Neural cell (in vitro differentiated cells): ENCODE data around the gene XCR1. TPM values are rescaled to one million over a fixed set of nuclear protein-coding genes. Genes with fewer than 3 reads are reported as not detected.

Experiments
- H2AFZ ChIP-seq: fragments of 200-600, 300-800 bp; sonication (generic), shearing (Covaris generic); 2 replicates; pipeline ENCODE4 v1.6.0; 2014; ENCODE audit warnings: low read depth, mild to moderate bottlenecking, antibody characterized with exemption, low read length, moderate library complexity
- H3F3A ChIP-seq: fragments of 200-600 bp; shearing (Covaris generic); 2 replicates; pipeline ENCODE4 v1.6.1; 2016; ENCODE audit warnings: mild to moderate bottlenecking, moderate library complexity, mixed read lengths, antibody characterized with exemption, low read length; ENCODE audit not compliant: insufficient read depth, poor library complexity, severe bottlenecking
- H3K27ac ChIP-seq: fragments of 200-600, 300-800 bp; sonication (generic), shearing (Covaris generic); 2 replicates; pipeline ENCODE4 v1.5.1; 2014; ENCODE audit warnings: mild to moderate bottlenecking, low read length, moderate library complexity
- H3K27me3 ChIP-seq: fragments of 300-800, 200-600 bp; sonication (generic), shearing (Covaris generic); 2 replicates; pipeline ENCODE4 v1.6.0; 2014; ENCODE audit warnings: mild to moderate bottlenecking, low read depth, low read length, moderate library complexity; ENCODE audit not compliant: insufficient read depth
- H3K36me3 ChIP-seq: fragments of 300-800, 200-600 bp; sonication (generic), shearing (Covaris generic); 2 replicates; pipeline ENCODE4 v1.5.1; 2014; ENCODE audit warnings: mild to moderate bottlenecking, antibody characterized with exemption, low read length, moderate library complexity; ENCODE audit not compliant: insufficient read depth
- H3K4me2 ChIP-seq: fragments of 300-800, 200-600 bp; sonication (generic), shearing (Covaris generic); 2 replicates; pipeline ENCODE4 v1.6.0; 2014; ENCODE audit warnings: mild to moderate bottlenecking, low read length
- H3K4me3 ChIP-seq: fragments of 300-800, 200-600 bp; sonication (generic), shearing (Covaris generic); 2 replicates; pipeline ENCODE4 v1.5.1; 2014; ENCODE audit warnings: mild to moderate bottlenecking, low read length, moderate library complexity
- H3K79me2 ChIP-seq: fragments of 200-600 bp; shearing (Covaris generic); replicated peaks from 2 replicates; pipeline ENCODE4 v1.6.0; 2014; ENCODE audit warnings: mild to moderate bottlenecking, low read length, moderate library complexity; ENCODE audit not compliant: insufficient read depth
- H3K9ac ChIP-seq: fragments of 300-800, 200-600 bp; sonication (generic), shearing (Covaris generic); 2 replicates; pipeline ENCODE4 v1.6.1; 2016; ENCODE audit warnings: mild to moderate bottlenecking, low read length, mixed read lengths
- H3K9me2 ChIP-seq: fragments of 200-600 bp; shearing (Covaris generic); 2 replicates; pipeline ENCODE4 v1.6.1; 2016; ENCODE audit warnings: mild to moderate bottlenecking, low read length, mixed read lengths; ENCODE audit not compliant: insufficient read depth
- H3K9me3 ChIP-seq: fragments of 200-600, 300-800 bp; sonication (generic), shearing (Covaris generic); 2 replicates; pipeline ENCODE4 v1.6.1; 2016; ENCODE audit warnings: mild to moderate bottlenecking, mixed run types, low read length, moderate library complexity, mixed read lengths
- H4K20me1 ChIP-seq: fragments of 200-600 bp; shearing (Covaris generic); 2 replicates; pipeline ENCODE4 v1.6.1; 2016; ENCODE audit warnings: mild to moderate bottlenecking, mixed run types; ENCODE audit not compliant: insufficient read depth
- EP300 ChIP-seq: fragments of 450-650 bp; conservative IDR thresholded peaks from 2 replicates; pipeline ENCODE4 v1.6.1; 2014; ENCODE audit warnings: antibody characterized with exemption, mild to moderate bottlenecking, moderate library complexity; ENCODE audit not compliant: poor library complexity, severe bottlenecking
- EZH2 ChIP-seq: fragments of 200-600, 300-800 bp; shearing (Covaris generic), sonication (generic); IDR thresholded peaks from 2 replicates; pipeline ENCODE4 v1.6.1; 2014; ENCODE audit warnings: antibody characterized with exemption, low read length, borderline replicate concordance, mild to moderate bottlenecking; ENCODE audit not compliant: insufficient read depth, poor library complexity, severe bottlenecking
- MXI1 ChIP-seq: fragments of 450-650 bp; conservative IDR thresholded peaks from 2 replicates; pipeline ENCODE4 v1.6.1; 2014; ENCODE audit warnings: antibody characterized with exemption, mild to moderate bottlenecking; ENCODE audit not compliant: poor library complexity, severe bottlenecking
- POLR2AphosphoS5 ChIP-seq: IDR thresholded peaks from 2 replicates; pipeline ENCODE4 v1.6.1; 2012
- RAD21 ChIP-seq: fragments of 450-650 bp; conservative IDR thresholded peaks from 2 replicates; pipeline ENCODE4 v1.6.1; 2014; ENCODE audit warnings: antibody characterized with exemption, mild to moderate bottlenecking, moderate library complexity
- SMC3 ChIP-seq: fragments of 450-650 bp; conservative IDR thresholded peaks from 2 replicates; pipeline ENCODE4 v1.6.1; 2014; ENCODE audit warnings: antibody characterized with exemption, mild to moderate bottlenecking, moderate library complexity; ENCODE audit not compliant: poor library complexity
- TAF1 ChIP-seq: IDR thresholded peaks from 2 replicates; pipeline ENCODE4 v1.6.1; 2012; ENCODE audit warnings: low read depth
- polyA plus RNA-seq: library from polyadenylated mRNA; depleted of rRNA; stranded (reverse); fragments of >200 nt; gene quantifications from 2 replicates; pipeline ENCODE4 v1.2.3, GENCODE V29; 2014
- TF ChIP-seq, protein P1 (sequence below): IDR thresholded peaks from 2 replicates; pipeline ENCODE4 v1.6.1; 2012; ENCODE audit warnings: borderline replicate concordance
- TF ChIP-seq, protein P2 (sequence below): fragments of 450-650 bp; IDR thresholded peaks from 2 replicates; pipeline ENCODE4 v1.5.1; 2014; ENCODE audit warnings: antibody characterized with exemption, mild to moderate bottlenecking, moderate library complexity; ENCODE audit not compliant: poor library complexity, severe bottlenecking

XCR1 gene
- polyA plus RNA-seq, 1 donor from 2014 or later, result not detected

DNA sequence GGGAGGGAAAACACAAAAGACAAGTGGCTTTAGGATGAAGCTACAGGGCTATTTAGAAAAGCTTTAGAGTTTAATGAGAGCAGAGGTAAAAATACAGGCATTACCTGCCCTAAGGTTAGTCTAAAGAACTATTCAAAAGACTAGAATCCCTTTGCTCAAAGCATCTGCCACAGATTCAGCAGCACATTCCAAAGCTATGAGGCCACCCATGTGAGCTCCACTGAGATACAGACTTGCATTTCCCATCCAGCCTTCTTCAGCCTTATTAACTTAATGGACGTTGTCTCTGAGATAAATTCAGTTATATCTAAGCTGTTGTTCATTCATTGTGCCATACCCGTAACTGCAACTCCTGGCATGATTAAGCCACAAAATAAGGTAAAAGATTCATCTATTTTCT lies 58.6 kb downstream of the XCR1 start:
- no peaks in the 10 kb centered on the region for H4K20me1 ChIP-seq
- no peaks in the 10 kb centered on the region for H3K79me2 ChIP-seq
- no peaks in the 10 kb centered on the region for H3K27me3 ChIP-seq
- TF ChIP-seq RAD21, result no peak
- TF ChIP-seq, protein P1, sequence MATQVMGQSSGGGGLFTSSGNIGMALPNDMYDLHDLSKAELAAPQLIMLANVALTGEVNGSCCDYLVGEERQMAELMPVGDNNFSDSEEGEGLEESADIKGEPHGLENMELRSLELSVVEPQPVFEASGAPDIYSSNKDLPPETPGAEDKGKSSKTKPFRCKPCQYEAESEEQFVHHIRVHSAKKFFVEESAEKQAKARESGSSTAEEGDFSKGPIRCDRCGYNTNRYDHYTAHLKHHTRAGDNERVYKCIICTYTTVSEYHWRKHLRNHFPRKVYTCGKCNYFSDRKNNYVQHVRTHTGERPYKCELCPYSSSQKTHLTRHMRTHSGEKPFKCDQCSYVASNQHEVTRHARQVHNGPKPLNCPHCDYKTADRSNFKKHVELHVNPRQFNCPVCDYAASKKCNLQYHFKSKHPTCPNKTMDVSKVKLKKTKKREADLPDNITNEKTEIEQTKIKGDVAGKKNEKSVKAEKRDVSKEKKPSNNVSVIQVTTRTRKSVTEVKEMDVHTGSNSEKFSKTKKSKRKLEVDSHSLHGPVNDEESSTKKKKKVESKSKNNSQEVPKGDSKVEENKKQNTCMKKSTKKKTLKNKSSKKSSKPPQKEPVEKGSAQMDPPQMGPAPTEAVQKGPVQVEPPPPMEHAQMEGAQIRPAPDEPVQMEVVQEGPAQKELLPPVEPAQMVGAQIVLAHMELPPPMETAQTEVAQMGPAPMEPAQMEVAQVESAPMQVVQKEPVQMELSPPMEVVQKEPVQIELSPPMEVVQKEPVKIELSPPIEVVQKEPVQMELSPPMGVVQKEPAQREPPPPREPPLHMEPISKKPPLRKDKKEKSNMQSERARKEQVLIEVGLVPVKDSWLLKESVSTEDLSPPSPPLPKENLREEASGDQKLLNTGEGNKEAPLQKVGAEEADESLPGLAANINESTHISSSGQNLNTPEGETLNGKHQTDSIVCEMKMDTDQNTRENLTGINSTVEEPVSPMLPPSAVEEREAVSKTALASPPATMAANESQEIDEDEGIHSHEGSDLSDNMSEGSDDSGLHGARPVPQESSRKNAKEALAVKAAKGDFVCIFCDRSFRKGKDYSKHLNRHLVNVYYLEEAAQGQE, result no peak
- no peak for TF ChIP-seq EP300
- TF ChIP-seq EZH2, result no peak
- TF ChIP-seq POLR2AphosphoS5, result no peak
- no peak for TF ChIP-seq MXI1
- no peak for TF ChIP-seq TAF1
- TF ChIP-seq, protein P2, sequence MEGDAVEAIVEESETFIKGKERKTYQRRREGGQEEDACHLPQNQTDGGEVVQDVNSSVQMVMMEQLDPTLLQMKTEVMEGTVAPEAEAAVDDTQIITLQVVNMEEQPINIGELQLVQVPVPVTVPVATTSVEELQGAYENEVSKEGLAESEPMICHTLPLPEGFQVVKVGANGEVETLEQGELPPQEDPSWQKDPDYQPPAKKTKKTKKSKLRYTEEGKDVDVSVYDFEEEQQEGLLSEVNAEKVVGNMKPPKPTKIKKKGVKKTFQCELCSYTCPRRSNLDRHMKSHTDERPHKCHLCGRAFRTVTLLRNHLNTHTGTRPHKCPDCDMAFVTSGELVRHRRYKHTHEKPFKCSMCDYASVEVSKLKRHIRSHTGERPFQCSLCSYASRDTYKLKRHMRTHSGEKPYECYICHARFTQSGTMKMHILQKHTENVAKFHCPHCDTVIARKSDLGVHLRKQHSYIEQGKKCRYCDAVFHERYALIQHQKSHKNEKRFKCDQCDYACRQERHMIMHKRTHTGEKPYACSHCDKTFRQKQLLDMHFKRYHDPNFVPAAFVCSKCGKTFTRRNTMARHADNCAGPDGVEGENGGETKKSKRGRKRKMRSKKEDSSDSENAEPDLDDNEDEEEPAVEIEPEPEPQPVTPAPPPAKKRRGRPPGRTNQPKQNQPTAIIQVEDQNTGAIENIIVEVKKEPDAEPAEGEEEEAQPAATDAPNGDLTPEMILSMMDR, result no peak
- no peak for TF ChIP-seq SMC3
- no peak overlapping the region for H3K4me3 ChIP-seq
- H3K27ac ChIP-seq, result no peak overlapping the region
- H3K9me3 ChIP-seq, result no peaks in the 10 kb centered on the region
- H2AFZ ChIP-seq, result no peak overlapping the region
- H3K9ac ChIP-seq, result no peak overlapping the region
- no peak overlapping the region for H3K4me2 ChIP-seq
- no peaks in the 10 kb centered on the region for H3K9me2 ChIP-seq
- no peaks in the 10 kb centered on the region for H3F3A ChIP-seq
- H3K36me3 ChIP-seq, result no peaks in the 10 kb centered on the region

DNA sequence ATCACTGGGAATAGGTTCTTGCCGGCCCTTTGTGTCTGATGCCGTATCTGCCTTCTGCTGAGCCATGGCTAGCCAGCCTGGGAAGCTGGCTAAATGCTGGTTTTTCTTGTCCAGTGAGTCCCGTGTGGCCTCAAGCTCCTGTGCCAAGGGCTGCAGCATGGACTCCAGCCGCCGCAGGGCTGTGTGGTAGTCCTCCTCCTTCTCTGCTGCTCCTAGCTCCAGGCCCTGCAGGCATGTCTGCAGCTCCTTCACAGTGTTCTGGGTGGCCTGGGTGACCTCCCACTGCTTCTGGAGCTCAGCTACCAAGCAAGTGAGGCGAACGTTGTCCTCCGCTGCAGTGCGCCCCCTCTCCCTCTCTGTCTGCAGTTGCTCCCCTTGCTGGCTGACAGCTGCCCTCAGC lies 59.1 kb downstream of the XCR1 start:
- TF ChIP-seq, protein P2, result no peak
- TF ChIP-seq EP300 (no peak), EZH2 (no peak), POLR2AphosphoS5 (no peak), SMC3 (no peak), MXI1 (no peak), TAF1 (no peak)
- TF ChIP-seq, protein P1, result no peak
- Histone ChIP-seq H3K4me2 (no peak overlapping the region), H3K36me3 (no peaks in the 10 kb centered on the region), H3K9ac (no peak overlapping the region), H4K20me1 (no peaks in the 10 kb centered on the region), H3K9me3 (no peaks in the 10 kb centered on the region), H3K4me3 (no peak overlapping the region), H3K27me3 (no peaks in the 10 kb centered on the region), H2AFZ (no peak overlapping the region), H3K27ac (no peak overlapping the region), H3K9me2 (no peaks in the 10 kb centered on the region), H3K79me2 (no peaks in the 10 kb centered on the region), H3F3A (no peaks in the 10 kb centered on the region)
